ENCODE measurements around the gene RTP5.

RTP5 gene

GRCh38 chr2:241865416-241865956, 4.0 kb upstream of the RTP5 start:
- H3K27me3 ChIP-seq (replicated peaks; ENCODE audit: control insufficient read depth, insufficient read depth, low read length, poor library complexity, severe bottlenecking) = no peaks in the 10 kb centered on the region
- no peaks in the 10 kb centered on the region for H3K36me3 ChIP-seq (ENCODE audit: control insufficient read depth, insufficient read depth, low read length)
- H3K27ac ChIP-seq (ENCODE audit: insufficient read depth, low read length, poor library complexity, severe bottlenecking) = no peak overlapping the region
- no peak for DNase-seq
- H3K9me3 ChIP-seq (ENCODE audit: control insufficient read depth, low read length) = no peaks in the 10 kb centered on the region
- H3K4me3 ChIP-seq (ENCODE audit: insufficient read depth, low read depth, low read length, poor library complexity, severe bottlenecking) = no peak overlapping the region
- H3K4me1 ChIP-seq (ENCODE audit: control insufficient read depth, insufficient read depth, low read length, poor library complexity, severe bottlenecking) = peaks cover 36% of the 10 kb centered on the region

GRCh38 chr2:241865957-241866789, 3.4 kb upstream of the RTP5 start:
- Histone ChIP-seq H3K4me3 (ENCODE audit: insufficient read depth, low read depth, low read length, poor library complexity, severe bottlenecking) (no peak overlapping the region), H3K9me3 (ENCODE audit: control insufficient read depth, low read length) (no peaks in the 10 kb centered on the region), H3K36me3 (ENCODE audit: control insufficient read depth, insufficient read depth, low read length) (no peaks in the 10 kb centered on the region), H3K27me3 (replicated peaks; ENCODE audit: control insufficient read depth, insufficient read depth, low read length, poor library complexity, severe bottlenecking) (no peaks in the 10 kb centered on the region), H3K27ac (ENCODE audit: insufficient read depth, low read length, poor library complexity, severe bottlenecking) (no peak overlapping the region), H3K4me1 (ENCODE audit: control insufficient read depth, insufficient read depth, low read length, poor library complexity, severe bottlenecking) (peaks cover 33% of the 10 kb centered on the region)
- no peak for DNase-seq

- no peak for DNase-seq
- Histone ChIP-seq H3K27ac (ENCODE audit: insufficient read depth, low read length, poor library complexity, severe bottlenecking) (no peak overlapping the region), H3K4me3 (ENCODE audit: insufficient read depth, low read depth, low read length, poor library complexity, severe bottlenecking) (no peak overlapping the region), H3K36me3 (ENCODE audit: control insufficient read depth, insufficient read depth, low read length) (no peaks in the 10 kb centered on the region), H3K4me1 (ENCODE audit: control insufficient read depth, insufficient read depth, low read length, poor library complexity, severe bottlenecking) (peaks cover 33% of the 10 kb centered on the region), H3K27me3 (replicated peaks; ENCODE audit: control insufficient read depth, insufficient read depth, low read length, poor library complexity, severe bottlenecking) (no peaks in the 10 kb centered on the region), H3K9me3 (ENCODE audit: control insufficient read depth, low read length) (no peaks in the 10 kb centered on the region)
Observed at GRCh38 chr2:241866790-241867645, 2.5 kb upstream of the RTP5 start.

GRCh38 chr2:241867776-241868420, 1.6 kb upstream of the RTP5 start:
- Histone ChIP-seq H3K27me3 (replicated peaks; ENCODE audit: control insufficient read depth, insufficient read depth, low read length, poor library complexity, severe bottlenecking) (no peaks in the 10 kb centered on the region), H3K4me3 (ENCODE audit: insufficient read depth, low read depth, low read length, poor library complexity, severe bottlenecking) (no peak overlapping the region), H3K36me3 (ENCODE audit: control insufficient read depth, insufficient read depth, low read length) (no peaks in the 10 kb centered on the region), H3K4me1 (ENCODE audit: control insufficient read depth, insufficient read depth, low read length, poor library complexity, severe bottlenecking) (peaks cover 32% of the 10 kb centered on the region), H3K27ac (ENCODE audit: insufficient read depth, low read length, poor library complexity, severe bottlenecking) (no peak overlapping the region), H3K9me3 (ENCODE audit: control insufficient read depth, low read length) (no peaks in the 10 kb centered on the region)
- peak in 1 of 3 donors; percentile 32 for DNase-seq

GRCh38 chr2:241868661-241869081, 858 bp upstream of the RTP5 start:
- Histone ChIP-seq H3K27ac (ENCODE audit: insufficient read depth, low read length, poor library complexity, severe bottlenecking) (no peak overlapping the region), H3K4me1 (ENCODE audit: control insufficient read depth, insufficient read depth, low read length, poor library complexity, severe bottlenecking) (peaks cover 24% of the 10 kb centered on the region), H3K9me3 (ENCODE audit: control insufficient read depth, low read length) (no peaks in the 10 kb centered on the region), H3K4me3 (ENCODE audit: insufficient read depth, low read depth, low read length, poor library complexity, severe bottlenecking) (no peak overlapping the region), H3K36me3 (ENCODE audit: control insufficient read depth, insufficient read depth, low read length) (no peaks in the 10 kb centered on the region), H3K27me3 (replicated peaks; ENCODE audit: control insufficient read depth, insufficient read depth, low read length, poor library complexity, severe bottlenecking) (no peaks in the 10 kb centered on the region)
- no peak for DNase-seq

GRCh38 chr2:241870081-241870541, 582 bp downstream of the RTP5 start:
- Histone ChIP-seq H3K27ac (ENCODE audit: insufficient read depth, low read length, poor library complexity, severe bottlenecking) (no peak overlapping the region), H3K4me1 (ENCODE audit: control insufficient read depth, insufficient read depth, low read length, poor library complexity, severe bottlenecking) (peaks cover 23% of the 10 kb centered on the region), H3K4me3 (ENCODE audit: insufficient read depth, low read depth, low read length, poor library complexity, severe bottlenecking) (no peak overlapping the region), H3K27me3 (replicated peaks; ENCODE audit: control insufficient read depth, insufficient read depth, low read length, poor library complexity, severe bottlenecking) (no peaks in the 10 kb centered on the region), H3K36me3 (ENCODE audit: control insufficient read depth, insufficient read depth, low read length) (no peaks in the 10 kb centered on the region), H3K9me3 (ENCODE audit: control insufficient read depth, low read length) (no peaks in the 10 kb centered on the region)
- no peak for DNase-seq

- Histone ChIP-seq H3K4me3 (ENCODE audit: insufficient read depth, low read depth, low read length, poor library complexity, severe bottlenecking) (no peak overlapping the region), H3K4me1 (ENCODE audit: control insufficient read depth, insufficient read depth, low read length, poor library complexity, severe bottlenecking) (peaks cover 23% of the 10 kb centered on the region), H3K9me3 (ENCODE audit: control insufficient read depth, low read length) (no peaks in the 10 kb centered on the region), H3K27ac (ENCODE audit: insufficient read depth, low read length, poor library complexity, severe bottlenecking) (no peak overlapping the region), H3K27me3 (replicated peaks; ENCODE audit: control insufficient read depth, insufficient read depth, low read length, poor library complexity, severe bottlenecking) (no peaks in the 10 kb centered on the region), H3K36me3 (ENCODE audit: control insufficient read depth, insufficient read depth, low read length) (no peaks in the 10 kb centered on the region)
- no peak for DNase-seq
Observed at GRCh38 chr2:241870611-241871537, 1.3 kb downstream of the RTP5 start.

- H3K4me3 ChIP-seq (ENCODE audit: insufficient read depth, low read depth, low read length, poor library complexity, severe bottlenecking) = no peak overlapping the region
- H3K4me1 ChIP-seq (ENCODE audit: control insufficient read depth, insufficient read depth, low read length, poor library complexity, severe bottlenecking) = peaks cover 19% of the 10 kb centered on the region
- no peak for DNase-seq
Observed at GRCh38 chr2:241871538-241872312, 2.2 kb downstream of the RTP5 start.

More at GRCh38 chr2:241871538-241872312, 2.2 kb downstream of the RTP5 start:
- no peaks in the 10 kb centered on the region for H3K9me3 ChIP-seq (ENCODE audit: control insufficient read depth, low read length)
- H3K27me3 ChIP-seq (replicated peaks; ENCODE audit: control insufficient read depth, insufficient read depth, low read length, poor library complexity, severe bottlenecking) = no peaks in the 10 kb centered on the region
- H3K27ac ChIP-seq (ENCODE audit: insufficient read depth, low read length, poor library complexity, severe bottlenecking) = no peak overlapping the region
- H3K36me3 ChIP-seq (ENCODE audit: control insufficient read depth, insufficient read depth, low read length) = no peaks in the 10 kb centered on the region
